Tibial artery (tissue), 4 donors: ENCODE measurements around the gene CLPSL2.
"Not testable (repeated sequence)": the region's sequence is repeated elsewhere in the genome, so short reads cannot be mapped to it uniquely, and the experiment has no call there.

Source experiments
- DNase-seq, 2 donors: peaks; one replicate each; pipeline ENCODE4 v3.0.0-alpha.2; 2019
- H3K27ac ChIP-seq, 2 donors: fragments of 200-600 bp; sonication (generic) in 1 of 2; 1 replicate in 1 of 2; 2 replicates in 1 of 2; pipeline ENCODE4 v1.5.1; 2018 to 2019; ENCODE audit warnings: mild to moderate bottlenecking in 1 of 2
- H3K27me3 ChIP-seq, 2 donors: fragments of 200-600 bp; sonication (generic) in 1 of 2; one replicate each; pipeline versions ENCODE4 v1.5.1 to v1.6.0; 2016 to 2019
- H3K36me3 ChIP-seq, 3 donors: fragments of 200-600 bp; sonication (generic) in 2 of 3; one replicate each; pipeline ENCODE4 v1.5.1; 2016 to 2019; ENCODE audit warnings: mild to moderate bottlenecking in 2 of 3
- H3K4me1 ChIP-seq, 4 donors: fragments of 200-600 bp; sonication (generic) in 2 of 4; 1 replicate in 3 of 4; 2 replicates in 1 of 4; pipeline ENCODE4 v1.5.1; 2016 to 2019
- H3K4me3 ChIP-seq, 2 donors: fragments of 200-600 bp; sonication (generic) in 1 of 2; 1 replicate in 1 of 2; 2 replicates in 1 of 2; pipeline ENCODE4 v1.5.1; 2018 to 2019; ENCODE audit warnings: mild to moderate bottlenecking in 2 of 2
- H3K9me3 ChIP-seq, 3 donors: fragments of 200-600 bp; sonication (generic) in 1 of 3; one replicate each; pipeline ENCODE4 v1.5.1; 2016 to 2019
- intact Hi-C: fragments of 100-400 bp; cut with DNase I; formaldehyde crosslinking; loops from one replicate; pipeline ENCODE4 v1.15.0; 2023; ENCODE audit warnings: low total_unique reads
- TF ChIP-seq, protein P1 (sequence below), 2 experiments: fragments of 200-600 bp in 1 of 2; fragments of 450-650 bp in 1 of 2; IDR thresholded peaks; one replicate each; pipeline ENCODE4 v1.5.1; 2017 to 2019; ENCODE audit warnings: antibody characterized with exemption in 2 of 2, mild to moderate bottlenecking in 1 of 2, moderate library complexity in 1 of 2

CLPSL2 gene

DNA sequence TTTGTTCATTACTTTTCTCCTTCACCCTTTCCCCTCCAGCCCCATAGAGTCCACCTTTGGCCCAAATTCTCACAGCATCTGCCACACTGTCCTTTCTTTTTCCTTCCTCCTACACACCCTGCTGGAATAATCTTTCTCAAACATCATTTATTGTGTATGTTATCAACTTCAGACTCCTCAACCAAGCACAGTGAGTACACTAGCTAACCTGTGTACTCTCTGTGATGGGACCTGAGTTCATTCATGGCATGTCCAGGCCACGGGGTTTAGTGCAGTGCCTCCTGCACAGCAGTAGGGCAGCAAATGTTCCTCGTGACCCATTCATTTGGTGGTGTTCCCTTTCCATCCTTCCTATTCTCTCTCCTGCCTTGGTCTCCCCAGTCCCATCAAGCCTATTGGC, 46.7 kb upstream of the CLPSL2 start:
- H3K9me3 ChIP-seq = no peaks in the 10 kb centered on the region
- peaks cover 12 to 93% (median 79%) of the 10 kb centered on the region in 4 donors for H3K4me1 ChIP-seq
- intact Hi-C loops = loop anchor here (5.0 to 10.0 kb wide), 2 partner anchors 127 to 385 kb away; partner anchors contain the start of gene PPARD
- no peaks in the 10 kb centered on the region for H3K36me3 ChIP-seq
- H3K27ac ChIP-seq = peak overlapping the region; percentile 97 to 99
- no peaks in the 10 kb centered on the region for H3K27me3 ChIP-seq
- no peak overlapping the region for H3K4me3 ChIP-seq
- DNase-seq = no peak
- TF ChIP-seq, protein P1, sequence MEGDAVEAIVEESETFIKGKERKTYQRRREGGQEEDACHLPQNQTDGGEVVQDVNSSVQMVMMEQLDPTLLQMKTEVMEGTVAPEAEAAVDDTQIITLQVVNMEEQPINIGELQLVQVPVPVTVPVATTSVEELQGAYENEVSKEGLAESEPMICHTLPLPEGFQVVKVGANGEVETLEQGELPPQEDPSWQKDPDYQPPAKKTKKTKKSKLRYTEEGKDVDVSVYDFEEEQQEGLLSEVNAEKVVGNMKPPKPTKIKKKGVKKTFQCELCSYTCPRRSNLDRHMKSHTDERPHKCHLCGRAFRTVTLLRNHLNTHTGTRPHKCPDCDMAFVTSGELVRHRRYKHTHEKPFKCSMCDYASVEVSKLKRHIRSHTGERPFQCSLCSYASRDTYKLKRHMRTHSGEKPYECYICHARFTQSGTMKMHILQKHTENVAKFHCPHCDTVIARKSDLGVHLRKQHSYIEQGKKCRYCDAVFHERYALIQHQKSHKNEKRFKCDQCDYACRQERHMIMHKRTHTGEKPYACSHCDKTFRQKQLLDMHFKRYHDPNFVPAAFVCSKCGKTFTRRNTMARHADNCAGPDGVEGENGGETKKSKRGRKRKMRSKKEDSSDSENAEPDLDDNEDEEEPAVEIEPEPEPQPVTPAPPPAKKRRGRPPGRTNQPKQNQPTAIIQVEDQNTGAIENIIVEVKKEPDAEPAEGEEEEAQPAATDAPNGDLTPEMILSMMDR (IDR thresholded peaks at IDR 0.05) = no peak

DNA sequence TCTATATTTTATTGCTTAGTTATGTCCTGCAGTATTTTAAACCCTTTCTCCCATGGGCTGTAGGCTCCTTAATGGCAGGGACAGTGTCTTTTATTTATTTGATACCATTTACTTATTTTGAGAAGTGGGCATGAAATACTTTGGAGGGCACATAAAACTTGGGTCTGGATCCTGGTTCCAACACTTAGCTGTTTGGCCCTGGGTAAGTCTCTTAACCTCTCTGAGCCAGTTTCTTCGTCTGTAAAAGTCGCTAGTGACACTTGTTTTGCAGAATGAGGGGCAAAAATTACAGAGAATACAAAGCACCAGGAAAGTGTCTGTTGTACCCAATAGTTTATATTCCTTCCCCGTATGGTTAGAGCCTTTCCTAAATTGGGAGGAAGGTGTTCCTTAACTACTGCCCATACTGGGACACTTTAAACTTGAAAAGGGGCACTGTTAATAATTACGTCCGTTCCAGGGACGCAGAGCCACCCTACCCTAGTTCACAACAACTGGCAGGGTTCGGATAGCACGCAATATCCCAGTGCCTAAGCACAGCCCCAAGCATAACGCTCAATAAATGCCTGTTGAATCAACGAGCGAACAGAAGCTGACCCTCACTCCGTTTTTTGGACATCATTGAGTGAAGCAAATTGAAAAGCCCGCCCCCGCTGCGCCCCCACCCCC, 45.5 kb upstream of the CLPSL2 start:
- TF ChIP-seq, protein P1 (IDR thresholded peaks at IDR 0.05) = no peak
- intact Hi-C loops = loop anchor here (10.0 kb wide), 1 partner anchor 386 kb away; the partner anchor contains the start of gene PPARD
- no peak for DNase-seq

DNA sequence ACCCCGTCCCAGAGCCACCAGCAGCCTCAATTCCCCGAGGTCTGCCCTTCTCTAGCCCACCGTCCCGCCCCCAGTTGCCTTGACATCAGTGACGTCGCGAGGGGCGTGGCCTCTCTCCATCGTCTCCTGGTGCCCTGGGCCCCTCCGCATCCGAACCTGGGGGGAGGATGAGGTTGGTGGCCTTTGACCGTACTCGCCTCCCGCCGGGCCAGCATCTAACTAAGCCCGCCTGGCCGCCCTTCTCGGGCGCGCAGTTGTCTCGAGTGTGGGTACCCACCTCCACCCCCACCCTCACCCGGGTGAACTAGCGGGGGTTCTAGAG, 45.0 kb upstream of the CLPSL2 start:
- peaks cover 10 to 94% (median 73%) of the 10 kb centered on the region in 4 donors for H3K4me1 ChIP-seq
- H3K36me3 ChIP-seq = no peaks in the 10 kb centered on the region
- TF ChIP-seq, protein P1 (IDR thresholded peaks at IDR 0.05) = peak in 1 of 2 experiments; percentile 12
- peak overlapping the region; percentile 97 to 99 for H3K27ac ChIP-seq
- intact Hi-C loops = loop anchor here (10.0 kb wide), 1 partner anchor 387 kb away; the partner anchor contains the start of gene PPARD
- peak; percentile 98 to 99 for DNase-seq
- H3K27me3 ChIP-seq = no peaks in the 10 kb centered on the region
- no peaks in the 10 kb centered on the region for H3K9me3 ChIP-seq
- H3K4me3 ChIP-seq = peak overlapping the region; percentile 59 to 74

More for the DNA sequence above, 45.5 kb upstream of the CLPSL2 start:
- Histone ChIP-seq H3K27me3 (no peaks in the 10 kb centered on the region), H3K4me3 (peak overlapping the region; percentile 59 to 74), H3K9me3 (no peaks in the 10 kb centered on the region), H3K27ac (peak overlapping the region; percentile 97 to 99), H3K36me3 (no peaks in the 10 kb centered on the region), H3K4me1 (peaks cover 12 to 94% (median 73%) of the 10 kb centered on the region in 4 donors)

DNA sequence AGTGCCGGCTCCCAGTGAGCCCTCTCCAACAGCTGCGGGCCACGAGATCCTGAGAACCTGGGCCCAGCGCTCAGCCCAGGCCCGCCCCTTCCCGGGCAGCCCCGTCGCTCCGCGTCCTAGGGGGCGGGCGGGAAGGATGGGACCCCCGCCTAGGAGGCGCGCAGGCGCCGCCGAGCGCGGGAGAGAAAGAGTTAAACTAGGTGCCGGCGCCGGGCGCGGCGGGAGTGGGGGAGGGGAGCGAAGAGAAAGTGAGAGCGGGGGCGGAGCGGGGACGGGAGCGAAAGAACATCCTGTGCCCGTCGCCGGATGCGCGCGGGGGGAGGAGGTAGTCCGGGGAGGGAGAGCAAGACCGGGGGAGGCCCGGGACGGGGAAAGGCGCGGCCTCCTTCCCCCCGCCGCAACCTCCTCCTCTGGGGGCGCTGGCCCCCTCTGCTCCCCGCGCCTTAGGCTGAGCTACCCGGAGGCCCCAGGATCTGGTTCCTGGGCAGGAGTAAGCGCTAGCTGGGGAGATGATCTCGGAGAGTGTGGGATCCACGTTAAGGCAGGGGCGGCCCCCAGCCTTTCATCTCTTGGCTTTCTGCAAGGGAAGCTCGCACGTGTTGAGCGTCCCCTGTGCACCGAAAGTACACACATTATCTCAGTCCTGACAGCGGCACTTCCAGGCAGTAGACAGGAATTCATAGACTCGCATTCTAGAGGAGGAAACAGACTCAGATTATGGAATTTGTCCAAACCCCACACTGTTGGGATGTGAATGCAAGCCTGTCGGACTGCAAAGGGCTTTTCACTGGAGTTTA, 44.5 kb upstream of the CLPSL2 start:
- Histone ChIP-seq H3K4me1 (peaks cover 6 to 94% (median 70%) of the 10 kb centered on the region in 4 donors), H3K27ac (peak overlapping the region; percentile 97 to 99), H3K36me3 (no peaks in the 10 kb centered on the region), H3K27me3 (no peaks in the 10 kb centered on the region), H3K4me3 (peak overlapping the region; percentile 59 to 74), H3K9me3 (no peaks in the 10 kb centered on the region)
- TF ChIP-seq, protein P1 (IDR thresholded peaks at IDR 0.05) = peak; percentile 6 to 24
- DNase-seq = peak; percentile 97 to 99
- intact Hi-C loops = loop anchor here (10.0 kb wide), 1 partner anchor 387 kb away; the partner anchor contains the start of gene PPARD

DNA sequence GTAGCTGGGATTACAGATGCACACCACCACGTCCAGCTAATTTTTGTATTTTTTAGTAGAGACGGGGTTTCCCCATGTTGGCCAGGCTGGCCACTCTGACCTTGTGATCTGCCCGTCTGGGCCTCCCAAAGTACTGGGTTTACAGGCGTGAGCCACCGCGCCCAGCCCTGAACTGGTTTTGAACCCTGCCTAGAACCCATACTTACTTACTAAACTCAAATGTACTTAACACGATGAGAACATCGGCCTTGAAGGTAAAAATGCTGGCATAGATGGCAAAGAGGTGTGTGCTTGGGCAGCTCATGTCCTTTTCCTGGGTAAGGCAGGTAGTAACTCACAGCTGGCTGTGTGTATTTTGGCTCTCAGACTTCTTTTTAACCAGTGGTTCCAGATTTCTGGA, 42.8 kb upstream of the CLPSL2 start:
- Histone ChIP-seq H3K27ac (peak overlapping the region; percentile 97 to 99), H3K36me3 (no peaks in the 10 kb centered on the region), H3K27me3 (no peaks in the 10 kb centered on the region), H3K9me3 (no peaks in the 10 kb centered on the region), H3K4me3 (no peak overlapping the region), H3K4me1 (peaks cover 6 to 85% (median 63%) of the 10 kb centered on the region in 4 donors)
- no peak for DNase-seq
- TF ChIP-seq, protein P1 (IDR thresholded peaks at IDR 0.05) = no peak
- intact Hi-C loops = loop anchor here (10.0 kb wide), 1 partner anchor 389 kb away; the partner anchor contains the start of gene PPARD

DNA sequence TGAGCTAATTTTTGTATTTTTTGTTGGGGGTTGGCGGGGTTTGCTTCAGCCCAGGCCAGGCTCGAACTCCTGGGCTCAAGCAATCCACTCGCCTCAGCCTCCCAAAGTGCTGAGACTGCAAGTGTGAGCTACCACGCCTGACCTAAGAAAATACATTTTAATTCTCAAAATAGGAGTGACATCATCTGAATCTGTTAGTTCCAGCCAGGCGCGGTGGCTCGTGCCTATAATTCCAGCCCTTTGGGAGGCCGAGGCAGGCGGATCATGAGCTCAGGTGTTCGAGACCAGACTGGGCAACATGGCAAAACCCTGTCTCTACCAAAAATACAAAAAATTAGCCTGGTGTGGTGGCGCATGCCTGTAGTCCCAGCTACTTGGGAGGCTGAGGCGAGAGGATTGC, 42.1 kb upstream of the CLPSL2 start:
- not testable (repeated sequence) for DNase-seq, H3K9me3 ChIP-seq, H3K4me3 ChIP-seq, H3K36me3 ChIP-seq, H3K27me3 ChIP-seq
- intact Hi-C loops = loop anchor here (10.0 kb wide), 1 partner anchor 390 kb away; the partner anchor contains the start of gene PPARD
- peak overlapping the region; percentile 97 to 99 for H3K27ac ChIP-seq
- peaks cover 6 to 78% (median 56%) of the 10 kb centered on the region in 4 donors for H3K4me1 ChIP-seq
